ENCODE data around the gene DTX4. TPM values are rescaled to one million over a fixed set of nuclear protein-coding genes. Genes with fewer than 3 reads are reported as not detected.

The DTX4 gene
- total RNA-seq, 1 donor from 2014 or later = 16.1 TPM

GRCh38 chr11:59253001-59253400, 81.1 kb downstream of the DTX4 start:
- Histone ChIP-seq H3K4me2 (ENCODE audit: low read length) (no peak overlapping the region), H3K27ac (ENCODE audit: low read depth, low read length) (no peak overlapping the region), H2AFZ (ENCODE audit: low read depth, low read length) (no peak overlapping the region), H3K79me2 (ENCODE audit: insufficient read depth, low read length) (no peaks in the 10 kb centered on the region), H3K36me3 (ENCODE audit: insufficient read depth, low read length) (no peaks in the 10 kb centered on the region), H3K4me1 (ENCODE audit: insufficient read depth, low read length) (no peaks in the 10 kb centered on the region), H3K4me3 (ENCODE audit: insufficient read depth, low read depth, low read length) (no peak overlapping the region), H4K20me1 (ENCODE audit: insufficient read depth, low read length) (no peaks in the 10 kb centered on the region), H3K9ac (ENCODE audit: low read length) (no peak overlapping the region), H3K9me3 (ENCODE audit: insufficient read depth, low read depth, low read length) (no peaks in the 10 kb centered on the region), H3K27me3 (ENCODE audit: insufficient read depth, low read length) (no peaks in the 10 kb centered on the region)
- Mint-ChIP-seq H3K36me3 (ENCODE audit: low read depth, unreplicated experiment) (no peaks in the 10 kb centered on the region), H3K4me3 (ENCODE audit: unreplicated experiment) (no peak overlapping the region), H3K9me3 (ENCODE audit: unreplicated experiment) (no peaks in the 10 kb centered on the region), H3K27me3 (ENCODE audit: low read depth, unreplicated experiment) (peaks cover 3% of the 10 kb centered on the region), H3K27ac (ENCODE audit: unreplicated experiment) (no peak overlapping the region), H3K4me1 (ENCODE audit: low read depth, unreplicated experiment) (no peaks in the 10 kb centered on the region)
- no peak for TF ChIP-seq EZH2 (IDR thresholded peaks at IDR 0.05; ENCODE audit: insufficient read depth, low read length)
- no peak for TF ChIP-seq CTCF (IDR thresholded peaks at IDR 0.05; ENCODE audit: insufficient read depth, low read depth, low read length)
- DNase-seq (ENCODE audit: low read depth) (no peak), FAIRE-seq (no peak)

- Histone ChIP-seq H3K4me2 (ENCODE audit: low read length) (no peak overlapping the region), H3K36me3 (ENCODE audit: insufficient read depth, low read length) (no peaks in the 10 kb centered on the region), H3K4me3 (ENCODE audit: insufficient read depth, low read depth, low read length) (no peak overlapping the region), H3K27ac (ENCODE audit: low read depth, low read length) (no peak overlapping the region), H3K9me3 (ENCODE audit: insufficient read depth, low read depth, low read length) (no peaks in the 10 kb centered on the region), H4K20me1 (ENCODE audit: insufficient read depth, low read length) (no peaks in the 10 kb centered on the region), H2AFZ (ENCODE audit: low read depth, low read length) (no peak overlapping the region), H3K4me1 (ENCODE audit: insufficient read depth, low read length) (no peaks in the 10 kb centered on the region), H3K27me3 (ENCODE audit: insufficient read depth, low read length) (no peaks in the 10 kb centered on the region), H3K79me2 (ENCODE audit: insufficient read depth, low read length) (no peaks in the 10 kb centered on the region), H3K9ac (ENCODE audit: low read length) (no peak overlapping the region)
- no peak for FAIRE-seq
- no peak for TF ChIP-seq EZH2 (IDR thresholded peaks at IDR 0.05; ENCODE audit: insufficient read depth, low read length)
- no peak for TF ChIP-seq CTCF (IDR thresholded peaks at IDR 0.05; ENCODE audit: insufficient read depth, low read depth, low read length)
- no peaks in the 10 kb centered on the region for H3K9me3 Mint-ChIP-seq (ENCODE audit: unreplicated experiment)
- H3K27me3 Mint-ChIP-seq (ENCODE audit: low read depth, unreplicated experiment) = peaks cover 3% of the 10 kb centered on the region
- H3K4me3 Mint-ChIP-seq (ENCODE audit: unreplicated experiment) = no peak overlapping the region
- DNase-seq (ENCODE audit: low read depth) = no peak
- H3K27ac Mint-ChIP-seq (ENCODE audit: unreplicated experiment) = no peak overlapping the region
- no peaks in the 10 kb centered on the region for H3K4me1 Mint-ChIP-seq (ENCODE audit: low read depth, unreplicated experiment)
- H3K36me3 Mint-ChIP-seq (ENCODE audit: low read depth, unreplicated experiment) = no peaks in the 10 kb centered on the region
Observed at GRCh38 chr11:59254286-59254685, 82.4 kb downstream of the DTX4 start.

- no peak for DNase-seq (ENCODE audit: low read depth)
- no peak for FAIRE-seq
- Histone ChIP-seq H3K4me3 (ENCODE audit: insufficient read depth, low read depth, low read length) (no peak overlapping the region), H3K27me3 (ENCODE audit: insufficient read depth, low read length) (no peaks in the 10 kb centered on the region), H3K4me1 (ENCODE audit: insufficient read depth, low read length) (no peaks in the 10 kb centered on the region), H3K36me3 (ENCODE audit: insufficient read depth, low read length) (no peaks in the 10 kb centered on the region), H3K27ac (ENCODE audit: low read depth, low read length) (no peak overlapping the region), H3K9me3 (ENCODE audit: insufficient read depth, low read depth, low read length) (no peaks in the 10 kb centered on the region), H3K9ac (ENCODE audit: low read length) (no peak overlapping the region), H3K4me2 (ENCODE audit: low read length) (no peak overlapping the region), H2AFZ (ENCODE audit: low read depth, low read length) (no peak overlapping the region), H3K79me2 (ENCODE audit: insufficient read depth, low read length) (no peaks in the 10 kb centered on the region), H4K20me1 (ENCODE audit: insufficient read depth, low read length) (no peaks in the 10 kb centered on the region)
- no peak overlapping the region for H3K27ac Mint-ChIP-seq (ENCODE audit: unreplicated experiment)
- TF ChIP-seq EZH2 (IDR thresholded peaks at IDR 0.05; ENCODE audit: insufficient read depth, low read length) (no peak), CTCF (IDR thresholded peaks at IDR 0.05; ENCODE audit: insufficient read depth, low read depth, low read length) (no peak)
- no peaks in the 10 kb centered on the region for H3K4me1 Mint-ChIP-seq (ENCODE audit: low read depth, unreplicated experiment)
- no peaks in the 10 kb centered on the region for H3K36me3 Mint-ChIP-seq (ENCODE audit: low read depth, unreplicated experiment)
- H3K27me3 Mint-ChIP-seq (ENCODE audit: low read depth, unreplicated experiment) = peaks cover 3% of the 10 kb centered on the region
- no peaks in the 10 kb centered on the region for H3K9me3 Mint-ChIP-seq (ENCODE audit: unreplicated experiment)
- H3K4me3 Mint-ChIP-seq (ENCODE audit: unreplicated experiment) = no peak overlapping the region
Observed at GRCh38 chr11:59255281-59255680, 83.3 kb downstream of the DTX4 start.

Other genes starting within 250 kb of the DTX4 start
- gene GLYATL1, start 232.6 kb upstream of the DTX4 start, total RNA-seq = 0.41 TPM in 1 of 2 replicates, not detected in the other
- not detected in 2 replicates for gene GLYATL1B, start 85.8 kb upstream of the DTX4 start, total RNA-seq
- gene FAM111B, start 64.9 kb upstream of the DTX4 start, total RNA-seq = 0.72 and 0.95 TPM in 2 replicates
- 11.1 and 13.1 TPM in 2 replicates for gene FAM111A, start 29.3 kb upstream of the DTX4 start, total RNA-seq
- gene MPEG1, start 40.8 kb downstream of the DTX4 start, total RNA-seq = not detected in 2 replicates
- gene OR5AN1, start 186.8 kb downstream of the DTX4 start, total RNA-seq = not detected in 2 replicates

All from astrocyte (in vitro differentiated cells and primary cell).